HT1080 (cell line): ENCODE results near the gene TMEM191C. TPM values are rescaled to one million over a fixed set of nuclear protein-coding genes. Genes with fewer than 3 reads are reported as not detected.
"Not testable (repeated sequence)": the region's sequence is repeated elsewhere in the genome, so short reads cannot be mapped to it uniquely, and the experiment has no call there.

Experiments used
- DNase-seq: peaks from one replicate; pipeline ENCODE4 v3.0.0-alpha.2; 2015; ENCODE audit warnings: low read depth
- total RNA-seq: library from RNA; depleted of rRNA; stranded (reverse); fragments of >200 nt; shearing (Covaris generic); gene quantifications from 2 replicates; pipeline ENCODE4 v1.2.3, GENCODE V29; 2014

The TMEM191C gene
- total RNA-seq, 1 experiment from 2014 or later: 2.7 TPM

- DNase-seq: not testable (repeated sequence)
These were observed 5.8 kb downstream of the TMEM191C start for GRCh38 chr22:21472984-21473383.

- DNase-seq: not testable (repeated sequence)
These were observed 6.5 kb downstream of the TMEM191C start for GRCh38 chr22:21473664-21474063.

DNA sequence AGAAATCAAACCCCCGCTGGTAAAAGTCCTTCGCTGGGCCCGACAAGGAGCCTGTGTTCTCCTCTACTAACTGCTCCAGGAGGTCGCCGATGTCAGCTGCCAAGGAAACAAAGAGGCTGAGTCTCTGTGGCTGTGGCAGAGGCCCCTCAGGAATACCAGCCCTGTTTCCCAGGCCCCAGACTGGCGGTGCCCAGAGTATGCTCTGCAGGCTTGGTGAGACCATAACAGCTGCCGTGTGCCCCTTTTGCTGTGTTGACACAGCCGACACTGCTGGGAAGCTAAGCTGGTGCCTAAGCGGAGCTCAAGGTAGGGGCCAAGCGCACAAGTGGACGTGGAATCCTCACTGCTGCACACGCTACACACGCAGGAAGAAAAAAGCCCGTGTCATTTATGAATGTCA is 16.9 kb downstream of the TMEM191C start:
- not testable (repeated sequence) for DNase-seq

DNA sequence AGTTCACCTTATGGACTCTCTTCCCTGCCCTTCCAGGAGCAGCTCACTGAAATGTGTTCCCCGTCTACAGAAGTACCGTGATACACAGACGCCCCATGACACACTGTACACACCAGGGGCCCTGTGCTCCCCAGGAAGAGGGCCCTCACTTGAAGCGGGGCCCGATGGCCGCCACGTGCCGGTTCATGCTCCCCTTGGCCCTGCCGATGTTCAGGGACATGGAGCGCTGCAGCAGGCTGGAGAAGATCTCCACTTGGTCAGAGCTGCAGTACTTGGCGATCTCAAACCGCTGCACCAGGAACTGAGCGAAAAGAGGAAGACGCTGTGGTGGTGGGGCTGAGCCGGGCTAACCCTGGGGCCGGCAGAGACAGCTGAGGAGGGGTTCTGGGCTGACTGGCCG is 20.5 kb downstream of the TMEM191C start:
- DNase-seq: not testable (repeated sequence)

DNA sequence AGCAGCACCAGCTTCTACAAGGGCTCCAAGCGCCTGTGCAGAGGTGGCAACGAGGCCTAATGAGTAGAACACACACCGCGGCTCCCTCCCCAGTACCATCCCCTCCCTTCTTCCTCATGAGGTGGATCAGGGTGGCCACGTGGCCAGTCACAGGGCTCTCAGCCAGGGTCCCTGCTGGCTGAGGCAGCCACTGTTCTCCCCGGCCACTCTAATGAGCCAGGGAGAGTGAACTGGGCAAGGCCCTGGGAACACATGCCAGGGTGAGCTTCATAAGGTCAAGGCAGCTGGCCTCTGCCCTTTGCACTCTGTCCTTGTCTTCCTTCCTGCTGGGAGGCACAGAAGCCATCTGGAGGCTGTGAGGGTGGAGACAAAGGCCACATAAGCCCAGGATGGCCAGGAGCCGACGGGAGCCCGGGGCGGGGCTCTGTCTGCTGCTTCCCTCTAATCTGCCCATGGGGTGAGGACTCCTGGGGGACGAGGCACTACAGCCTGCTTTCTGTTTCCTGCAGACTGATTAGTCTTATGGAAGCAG is 22.0 kb downstream of the TMEM191C start:
- DNase-seq: not testable (repeated sequence)

DNA sequence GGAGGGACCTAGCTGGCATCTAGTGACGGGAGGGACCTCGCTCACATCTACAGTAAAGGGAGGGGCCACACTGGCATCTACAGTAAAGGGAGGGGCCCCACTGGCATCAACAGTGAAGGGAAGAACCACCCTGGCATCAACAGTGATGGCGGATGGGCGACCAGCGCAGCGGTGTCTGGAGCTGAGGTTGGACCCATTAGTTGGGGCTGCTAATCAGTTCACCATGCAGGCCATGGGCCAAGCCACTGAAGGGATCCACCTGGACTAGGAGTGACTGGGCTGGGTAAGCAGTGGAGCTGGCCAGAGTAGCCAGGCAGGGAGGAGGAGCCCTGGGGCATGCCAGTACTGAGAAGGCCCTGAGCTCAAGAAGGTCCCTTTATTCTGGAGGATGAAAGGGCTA is 23.4 kb downstream of the TMEM191C start:
- DNase-seq: not testable (repeated sequence)

DNA sequence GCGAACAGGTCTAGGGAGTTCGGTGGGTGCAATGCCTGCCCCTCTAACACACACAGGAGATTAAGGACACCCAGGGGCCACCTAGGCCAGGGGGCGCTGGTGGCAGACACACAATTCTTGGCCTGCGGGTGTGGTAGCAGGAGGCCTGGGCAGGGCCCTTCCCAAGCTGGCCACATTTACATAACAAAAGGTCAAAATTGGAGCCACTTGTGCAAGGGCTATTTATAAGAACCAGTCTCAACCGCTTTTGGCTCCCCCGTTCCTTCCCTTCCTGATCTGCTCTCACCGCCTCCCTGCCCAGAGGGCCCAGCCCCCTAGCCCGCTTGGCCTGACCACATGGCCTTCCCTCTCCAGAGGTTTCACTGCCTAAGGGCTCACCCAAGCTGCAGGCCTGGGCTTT is 25.1 kb downstream of the TMEM191C start:
- not testable (repeated sequence) for DNase-seq

DNA sequence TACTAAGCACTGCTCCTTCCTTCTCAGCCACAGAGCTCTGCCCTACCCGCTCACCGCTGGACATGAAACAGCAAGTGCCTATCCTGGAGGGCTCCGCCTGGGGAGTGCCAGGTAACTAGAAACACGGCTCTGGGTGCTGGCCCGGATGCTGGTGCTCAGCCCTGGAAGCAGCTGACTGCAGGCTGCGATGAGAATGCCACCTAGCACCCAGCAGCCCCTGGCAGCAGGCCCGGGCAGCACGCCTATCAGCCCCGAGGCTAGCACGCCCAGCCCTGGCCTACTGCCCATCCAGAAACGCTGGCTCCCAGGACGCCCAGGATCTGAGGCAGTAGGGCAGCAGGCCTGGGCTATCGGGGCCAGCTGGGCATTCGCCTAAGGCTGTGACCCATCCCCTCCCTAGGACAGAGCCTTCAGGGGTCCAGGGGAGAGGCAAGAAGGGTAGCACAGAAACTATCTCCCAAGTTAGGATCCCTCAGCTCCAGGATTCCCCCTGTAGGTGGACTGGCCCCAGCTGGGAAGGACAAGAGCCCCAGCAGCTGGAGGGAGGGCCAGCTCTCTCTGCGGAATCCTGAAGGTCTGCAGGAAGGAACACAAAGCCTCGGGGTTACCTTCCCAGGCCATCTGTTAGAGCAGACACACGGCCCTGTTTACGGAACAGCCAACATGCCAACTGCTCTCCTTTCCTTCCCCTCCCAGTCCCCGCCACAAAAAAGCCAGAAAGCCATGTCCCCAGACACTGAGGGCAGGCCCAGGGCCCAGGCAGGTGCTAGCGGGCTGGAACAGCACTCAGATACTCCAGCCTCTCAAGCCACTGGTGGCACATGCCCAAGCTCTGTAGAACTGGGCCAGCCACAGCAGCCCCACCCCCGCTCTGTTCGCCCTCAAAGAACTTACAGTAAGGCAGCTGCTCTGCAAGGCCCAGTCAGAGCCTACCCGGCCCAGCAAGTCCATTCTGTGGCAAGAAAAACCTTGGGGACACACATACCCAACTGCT is 26.9 kb downstream of the TMEM191C start:
- not testable (repeated sequence) for DNase-seq

GRCh38 chr22:21497984-21498383 is 30.8 kb downstream of the TMEM191C start:
- DNase-seq: not testable (repeated sequence)

DNA sequence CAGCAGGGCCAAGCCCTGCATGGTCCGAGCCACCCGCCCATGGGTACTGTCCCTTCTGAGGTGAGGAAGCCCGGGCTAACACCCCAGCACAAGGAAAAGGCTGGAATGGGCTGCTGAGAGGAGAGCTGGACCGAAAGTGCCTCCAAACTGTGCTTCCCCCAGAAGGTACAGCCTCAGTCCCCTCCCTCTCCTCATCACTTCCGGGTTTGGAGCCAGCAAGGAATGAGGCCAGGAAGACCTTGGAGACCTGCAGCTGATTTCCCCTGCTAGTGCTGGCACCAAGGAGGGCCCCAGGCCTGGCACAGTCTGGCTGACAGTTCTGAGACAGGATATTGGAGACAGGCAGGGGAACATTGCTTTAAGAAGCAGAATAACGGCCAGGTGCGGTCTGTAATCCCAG is 31.3 kb downstream of the TMEM191C start:
- DNase-seq: not testable (repeated sequence)

DNA sequence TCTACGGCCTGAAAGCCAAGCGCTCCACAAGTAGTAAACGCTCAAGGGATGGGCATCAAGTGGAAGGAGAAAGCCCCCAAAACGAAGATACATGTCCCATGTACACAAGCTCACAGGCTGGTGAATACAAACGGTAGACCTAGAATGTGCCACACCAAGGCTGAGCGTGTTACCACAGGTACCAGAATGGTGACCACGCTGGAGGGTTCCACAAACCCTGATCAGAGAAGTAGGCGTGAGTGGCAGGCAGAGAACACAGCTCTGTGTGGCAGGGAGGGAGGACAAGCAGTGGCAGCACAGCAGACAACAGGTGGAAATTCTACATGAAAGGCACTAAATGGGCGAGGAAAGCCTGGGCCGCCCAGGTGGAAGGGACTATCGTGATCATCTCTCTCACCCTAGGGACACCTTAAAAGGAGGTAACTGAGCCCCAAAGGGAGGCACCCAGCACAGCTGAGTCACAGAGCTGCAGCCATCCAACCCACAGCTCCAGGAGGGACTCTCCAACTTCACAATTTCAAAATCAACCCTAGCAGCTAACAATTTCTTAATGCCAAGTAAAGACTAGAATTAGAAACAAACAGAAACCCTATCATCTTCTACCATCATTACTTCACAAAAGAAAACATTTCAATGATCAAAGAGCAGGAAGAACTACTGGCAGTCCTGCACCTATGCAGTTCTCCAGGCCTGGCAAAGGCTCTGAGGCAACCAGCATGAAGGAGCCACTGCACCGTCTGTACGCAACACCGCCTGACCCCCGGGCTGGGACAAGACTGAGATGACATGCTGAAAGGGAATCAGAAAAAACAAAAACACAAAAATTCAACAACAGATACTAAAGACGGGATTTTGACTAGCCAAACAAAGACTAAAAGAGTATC is 32.7 kb downstream of the TMEM191C start:
- not testable (repeated sequence) for DNase-seq

- not testable (repeated sequence) for DNase-seq
These were observed 43.2 kb downstream of the TMEM191C start for GRCh38 chr22:21510397-21510796.

- not testable (repeated sequence) for DNase-seq
These were observed 44.8 kb downstream of the TMEM191C start for GRCh38 chr22:21512022-21512421.

GRCh38 chr22:21514117-21514516 is 46.9 kb downstream of the TMEM191C start:
- DNase-seq: not testable (repeated sequence)

- not testable (repeated sequence) for DNase-seq
These were observed 48.0 kb downstream of the TMEM191C start for GRCh38 chr22:21515234-21515633.

DNA sequence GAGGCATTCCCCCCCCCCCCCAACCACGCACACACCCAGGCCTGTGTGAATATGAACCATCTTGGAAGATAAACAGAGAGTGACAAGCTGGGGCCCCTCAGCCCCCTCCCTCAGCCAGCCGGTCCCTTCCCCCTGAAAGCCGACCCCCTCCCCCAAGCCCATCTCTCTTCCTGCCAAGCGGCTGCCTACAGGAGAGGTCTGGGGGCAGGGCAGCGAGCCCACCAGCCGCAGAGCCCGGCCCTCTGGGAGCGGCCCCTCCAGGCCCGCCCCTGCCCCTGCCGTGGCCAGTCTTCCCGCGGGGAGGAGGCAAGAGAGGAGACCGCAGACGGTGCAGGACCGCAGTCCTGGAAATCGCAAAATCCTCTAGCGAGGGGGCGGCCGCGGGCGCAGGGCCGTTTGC is 49.3 kb downstream of the TMEM191C start:
- not testable (repeated sequence) for DNase-seq

DNA sequence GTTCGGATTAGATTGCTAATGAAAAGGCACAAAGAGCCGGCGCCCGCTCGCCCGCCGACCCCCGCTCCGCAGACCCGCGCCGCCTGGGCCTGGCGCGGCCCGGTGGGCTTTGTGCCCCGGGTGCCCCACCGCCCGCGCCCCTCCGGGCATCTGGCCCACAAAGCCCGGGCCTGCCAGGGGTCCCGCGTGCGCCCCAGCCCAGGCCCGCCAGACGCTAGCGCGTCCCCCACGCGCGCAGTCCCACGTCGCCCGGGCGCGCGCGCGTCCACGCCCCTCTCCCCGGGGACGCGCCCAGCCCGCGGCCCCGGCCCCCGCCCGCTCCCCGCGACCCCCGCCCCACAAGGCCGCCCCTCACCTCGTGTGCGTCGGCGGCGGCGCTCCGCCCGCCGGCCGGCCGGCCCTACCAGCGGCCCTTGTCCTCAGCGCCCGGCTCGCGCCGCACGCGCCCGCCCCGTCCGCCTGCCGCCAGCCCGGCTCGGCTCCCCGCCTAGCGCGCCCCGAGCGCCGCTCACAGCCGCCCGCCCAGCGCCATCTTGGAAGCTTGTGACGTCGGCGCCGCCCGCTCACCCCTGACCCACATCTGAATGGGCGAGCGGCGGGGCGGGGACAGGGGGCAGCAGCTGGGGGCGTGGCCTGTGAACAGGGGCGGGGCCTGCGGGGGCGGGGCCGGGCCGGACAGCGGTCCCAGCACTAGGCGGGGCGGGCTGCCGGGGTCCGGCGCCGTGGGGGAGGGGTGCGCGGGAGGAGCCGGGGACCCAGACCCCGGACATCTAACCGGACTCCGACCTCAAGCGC is 50.0 kb downstream of the TMEM191C start:
- DNase-seq: not testable (repeated sequence)
